ENCODE results near the gene TP53I13.

DNA sequence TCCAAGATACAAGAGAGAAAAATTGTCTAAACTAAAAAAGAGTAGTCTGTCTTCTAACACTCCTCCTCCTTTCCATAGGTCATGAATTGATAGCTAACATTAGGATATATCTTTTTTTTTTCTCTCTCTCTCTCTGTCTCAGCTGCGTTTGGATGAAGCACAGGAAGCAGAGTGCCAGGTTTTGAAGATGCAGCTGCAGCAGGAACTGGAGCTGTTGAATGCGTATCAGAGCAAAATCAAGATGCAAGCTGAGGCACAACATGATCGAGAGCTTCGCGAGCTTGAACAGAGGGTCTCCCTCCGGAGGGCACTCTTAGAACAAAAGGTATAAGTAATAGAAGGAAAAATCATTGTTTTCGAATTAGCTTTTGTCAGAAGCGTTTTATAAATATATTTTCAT, 34.5 kb upstream of the TP53I13 start:
- no peak for TF ChIP-seq EZH2 (IDR thresholded peaks at IDR 0.05; ENCODE audit: insufficient read depth, low read length)
- TF ChIP-seq, protein P1, sequence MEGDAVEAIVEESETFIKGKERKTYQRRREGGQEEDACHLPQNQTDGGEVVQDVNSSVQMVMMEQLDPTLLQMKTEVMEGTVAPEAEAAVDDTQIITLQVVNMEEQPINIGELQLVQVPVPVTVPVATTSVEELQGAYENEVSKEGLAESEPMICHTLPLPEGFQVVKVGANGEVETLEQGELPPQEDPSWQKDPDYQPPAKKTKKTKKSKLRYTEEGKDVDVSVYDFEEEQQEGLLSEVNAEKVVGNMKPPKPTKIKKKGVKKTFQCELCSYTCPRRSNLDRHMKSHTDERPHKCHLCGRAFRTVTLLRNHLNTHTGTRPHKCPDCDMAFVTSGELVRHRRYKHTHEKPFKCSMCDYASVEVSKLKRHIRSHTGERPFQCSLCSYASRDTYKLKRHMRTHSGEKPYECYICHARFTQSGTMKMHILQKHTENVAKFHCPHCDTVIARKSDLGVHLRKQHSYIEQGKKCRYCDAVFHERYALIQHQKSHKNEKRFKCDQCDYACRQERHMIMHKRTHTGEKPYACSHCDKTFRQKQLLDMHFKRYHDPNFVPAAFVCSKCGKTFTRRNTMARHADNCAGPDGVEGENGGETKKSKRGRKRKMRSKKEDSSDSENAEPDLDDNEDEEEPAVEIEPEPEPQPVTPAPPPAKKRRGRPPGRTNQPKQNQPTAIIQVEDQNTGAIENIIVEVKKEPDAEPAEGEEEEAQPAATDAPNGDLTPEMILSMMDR (IDR thresholded peaks at IDR 0.05; ENCODE audit: insufficient read depth, low read depth, low read length), result no peak

Data from astrocyte (in vitro differentiated cells and primary cell).